ENCODE data around the gene DAZAP1. TPM values are rescaled to one million over a fixed set of nuclear protein-coding genes. Genes with fewer than 3 reads are reported as not detected.

The DAZAP1 gene
- total RNA-seq, 2 experiments from 2014 or later = 128 to 133 TPM

- POLR2A ChIA-PET = no interaction called here
- Histone ChIP-seq H3K4me1 (ENCODE audit: insufficient read depth, low read length) (peaks cover 17% of the 10 kb centered on the region), H3K27me3 (ENCODE audit: control insufficient read depth in 1 of 2, insufficient read depth in 2 of 2, low read length in 2 of 2) (no peaks in the 10 kb centered on the region), H3K4me3 (ENCODE audit: low read length) (no peak overlapping the region), H3K36me3 (ENCODE audit: insufficient read depth, low read length) (peaks cover 31% of the 10 kb centered on the region), H3K9me3 (ENCODE audit: control insufficient read depth in 1 of 2, insufficient read depth in 1 of 2, low read length in 2 of 2) (no peaks in the 10 kb centered on the region), H3K27ac (ENCODE audit: low read depth in 1 of 2, low read length in 2 of 2) (no peak overlapping the region)
- intact Hi-C loops (cut with DNase I, micrococcal nuclease) = no loop called here
- Mint-ChIP-seq H3K4me3 (no peak overlapping the region), H3K27me3 (no peaks in the 10 kb centered on the region), H3K27ac (no peak overlapping the region), H3K36me3 (ENCODE audit: low read depth) (peaks cover 34% of the 10 kb centered on the region), H3K4me1 (ENCODE audit: low read depth) (peaks cover 23% of the 10 kb centered on the region), H3K9me3 (no peaks in the 10 kb centered on the region)
- no peak for TF ChIP-seq CTCF (IDR thresholded peaks at IDR 0.05)
- no peak for ATAC-seq (ENCODE audit: poor library complexity)
- CTCF ChIA-PET = no interaction called here
- DNase-seq = no peak
Measured at GRCh38 chr19:1366899-1367870, 40.2 kb upstream of the DAZAP1 start.

- CTCF ChIA-PET = no interaction called here
Measured at GRCh38 chr19:1369214-1369805, 38.1 kb upstream of the DAZAP1 start.

More at GRCh38 chr19:1369214-1369805, 38.1 kb upstream of the DAZAP1 start:
- no peak overlapping the region for H3K27ac ChIP-seq (ENCODE audit: low read depth in 1 of 2, low read length in 2 of 2)
- TF ChIP-seq CTCF (IDR thresholded peaks at IDR 0.05) = no peak
- no peaks in the 10 kb centered on the region for H3K9me3 Mint-ChIP-seq
- no peak overlapping the region for H3K27ac Mint-ChIP-seq
- peaks cover 24% of the 10 kb centered on the region for H3K36me3 Mint-ChIP-seq (ENCODE audit: low read depth)
- H3K4me3 Mint-ChIP-seq = no peak overlapping the region
- POLR2A ChIA-PET = no interaction called here
- H3K27me3 ChIP-seq (ENCODE audit: control insufficient read depth in 1 of 2, insufficient read depth in 2 of 2, low read length in 2 of 2) = no peaks in the 10 kb centered on the region
- peaks cover 4% of the 10 kb centered on the region for H3K4me1 Mint-ChIP-seq (ENCODE audit: low read depth)
- ATAC-seq (ENCODE audit: poor library complexity) (no peak), DNase-seq (no peak)
- H3K27me3 Mint-ChIP-seq = no peaks in the 10 kb centered on the region
- peaks cover 35% of the 10 kb centered on the region for H3K36me3 ChIP-seq (ENCODE audit: insufficient read depth, low read length)
- no peaks in the 10 kb centered on the region for H3K4me1 ChIP-seq (ENCODE audit: insufficient read depth, low read length)
- H3K9me3 ChIP-seq (ENCODE audit: control insufficient read depth in 1 of 2, insufficient read depth in 1 of 2, low read length in 2 of 2) = no peaks in the 10 kb centered on the region
- intact Hi-C loops (cut with DNase I, micrococcal nuclease) = no loop called here
- H3K4me3 ChIP-seq (ENCODE audit: low read length) = no peak overlapping the region

Measured in CD4-positive, alpha-beta T cell (primary cell).